ENCODE measurements around the gene XPNPEP3. TPM values are rescaled to one million over a fixed set of nuclear protein-coding genes. Genes with fewer than 3 reads are reported as not detected.

The XPNPEP3 gene
- total RNA-seq, 1 donor from 2014 or later = 4.2 TPM

Other genes starting within 250 kb of the XPNPEP3 start
- 13.1 and 14.5 TPM in 2 replicates for gene MRTFA, start 220.4 kb upstream of the XPNPEP3 start, total RNA-seq
- 0.22 TPM in 1 of 2 replicates, not detected in the other for gene MCHR1, start 177.7 kb upstream of the XPNPEP3 start, total RNA-seq
- gene SLC25A17, start 37.8 kb upstream of the XPNPEP3 start, total RNA-seq = 12.0 and 17.7 TPM in 2 replicates
- gene ST13, start 509 bp upstream of the XPNPEP3 start, total RNA-seq = 158 and 180 TPM in 2 replicates
- gene DNAJB7, start 5.0 kb downstream of the XPNPEP3 start, total RNA-seq = not detected in 2 replicates
- gene RBX1, start 94.2 kb downstream of the XPNPEP3 start, total RNA-seq = 72.4 and 81.3 TPM in 2 replicates
- gene EP300, start 235.4 kb downstream of the XPNPEP3 start, total RNA-seq = 20.9 and 33.7 TPM in 2 replicates

Measured in lung microvascular endothelial cell (primary cell).